KBM-7 (cell line): ENCODE data around the gene AFF1.
"Not testable (repeated sequence)": the region's sequence is repeated elsewhere in the genome, so short reads cannot be mapped to it uniquely, and the experiment has no call there.

Experiments
- DNase-seq: peaks from one replicate; pipeline ENCODE4 v3.0.0-alpha.2; 2015
- in situ Hi-C: fragments of 300-500 bp; cut with MboI; formaldehyde crosslinking; loops from 2 replicates; pipeline ENCODE4 v1.14.3; 2020; ENCODE audit warnings: low sequenced_read_pairs, low pct_unique_long_range_greater_than_20kb, mixed read lengths

AFF1 gene

GRCh38 chr4:86970447-86971354 lies 35.9 kb downstream of the AFF1 start:
- in situ Hi-C loops = no loop called here
- DNase-seq = no peak

- no peak for DNase-seq
- in situ Hi-C loops = no loop called here
These were observed 36.5 kb downstream of the AFF1 start for GRCh38 chr4:86971355-86971683.

DNA sequence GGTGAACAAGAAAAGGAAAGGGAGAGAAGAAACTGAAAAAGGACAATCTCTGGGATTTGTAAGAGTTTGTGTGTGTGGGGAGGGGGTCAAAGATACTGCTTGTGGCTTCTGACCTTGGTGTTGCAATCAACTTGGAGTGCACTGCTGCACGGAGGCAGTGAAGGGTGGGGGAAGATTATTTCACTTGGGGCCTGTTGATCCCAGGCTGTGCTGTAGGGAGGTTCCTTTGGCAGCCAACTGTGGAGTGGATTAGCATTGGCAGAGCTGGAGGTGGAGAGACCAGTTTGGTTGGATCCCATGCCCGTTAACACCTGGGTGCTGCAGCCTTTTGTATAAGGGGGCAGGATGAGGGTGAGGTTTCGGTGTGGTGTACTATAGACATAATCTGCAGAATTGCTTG lies 38.2 kb downstream of the AFF1 start:
- peak; percentile 68 for DNase-seq
- in situ Hi-C loops = no loop called here

DNA sequence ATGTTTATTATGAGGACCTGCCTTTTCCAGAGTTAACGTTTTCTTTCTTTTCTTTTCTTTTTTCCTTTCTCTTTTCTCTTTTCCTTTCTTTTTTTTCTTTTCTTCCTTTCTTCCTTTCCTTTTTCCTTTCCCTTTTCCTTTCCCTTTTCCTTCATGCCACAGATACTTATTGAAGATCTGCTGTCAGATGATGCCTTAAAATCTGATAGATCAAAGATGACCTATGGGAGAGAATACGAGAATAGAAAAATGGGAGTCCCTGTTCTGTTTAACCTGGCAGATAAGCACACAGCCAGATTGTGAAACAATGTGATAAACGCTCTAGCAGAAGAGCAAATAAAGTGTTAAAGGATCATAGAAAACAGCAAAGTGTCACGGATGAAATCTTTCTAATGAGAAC lies 38.9 kb downstream of the AFF1 start:
- DNase-seq = no peak
- in situ Hi-C loops = no loop called here

GRCh38 chr4:86974551-86974994 lies 39.8 kb downstream of the AFF1 start:
- in situ Hi-C loops = no loop called here
- no peak for DNase-seq

GRCh38 chr4:86975927-86976326 lies 41.1 kb downstream of the AFF1 start:
- in situ Hi-C loops = no loop called here
- no peak for DNase-seq

- in situ Hi-C loops = no loop called here
- no peak for DNase-seq
These were observed 42.1 kb downstream of the AFF1 start for GRCh38 chr4:86976801-86977485.

DNA sequence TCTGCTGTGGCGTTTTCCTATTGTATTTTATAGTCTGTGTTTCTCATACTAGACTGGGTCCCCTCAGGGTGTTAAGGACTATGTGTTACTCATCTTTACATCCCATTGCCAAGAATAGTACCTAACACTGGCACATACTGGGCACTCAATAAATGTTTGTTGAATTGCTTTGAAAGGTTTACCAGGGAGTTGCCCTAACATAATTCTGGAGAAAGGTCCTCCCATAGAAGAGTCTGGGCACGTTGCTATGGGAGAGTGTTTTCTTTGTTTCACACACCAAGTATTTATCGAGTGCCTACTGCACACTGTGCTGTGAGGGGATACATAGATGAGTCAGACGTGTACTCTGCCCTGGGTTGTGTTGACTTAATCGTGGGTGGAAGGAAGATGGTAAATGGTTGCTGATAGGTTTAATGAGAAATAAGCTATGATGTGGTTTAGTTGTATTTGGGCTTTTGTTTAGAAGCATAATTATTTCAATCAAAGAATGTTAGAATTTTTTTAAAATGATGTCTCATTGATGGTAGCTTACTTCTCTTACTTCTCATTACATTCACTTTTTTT lies 42.9 kb downstream of the AFF1 start:
- DNase-seq = no peak
- in situ Hi-C loops = no loop called here

- no peak for DNase-seq
- in situ Hi-C loops = no loop called here
These were observed 43.9 kb downstream of the AFF1 start for GRCh38 chr4:86978709-86979108.

GRCh38 chr4:86980230-86980629 lies 45.4 kb downstream of the AFF1 start:
- in situ Hi-C loops = no loop called here
- DNase-seq = no peak

DNA sequence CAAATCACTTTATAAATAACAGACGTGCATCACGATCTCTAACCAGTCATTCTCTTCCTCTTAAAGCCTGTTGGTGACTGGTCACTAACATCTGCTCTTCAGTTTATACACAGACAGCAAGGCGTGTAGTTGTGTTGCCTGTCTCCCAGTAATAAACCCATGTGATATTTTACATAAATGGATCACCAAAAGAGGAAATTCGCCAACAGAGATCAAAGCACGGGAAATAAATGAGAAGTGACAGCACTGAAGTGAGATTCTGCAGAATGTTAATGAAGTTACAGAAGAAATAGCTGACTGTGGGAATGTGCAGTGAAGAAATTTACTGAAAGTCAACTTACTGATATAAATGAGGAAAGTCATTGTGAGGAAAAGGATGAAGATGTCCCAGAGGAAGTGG lies 47.0 kb downstream of the AFF1 start:
- peak; percentile 76 for DNase-seq
- in situ Hi-C loops = no loop called here

DNA sequence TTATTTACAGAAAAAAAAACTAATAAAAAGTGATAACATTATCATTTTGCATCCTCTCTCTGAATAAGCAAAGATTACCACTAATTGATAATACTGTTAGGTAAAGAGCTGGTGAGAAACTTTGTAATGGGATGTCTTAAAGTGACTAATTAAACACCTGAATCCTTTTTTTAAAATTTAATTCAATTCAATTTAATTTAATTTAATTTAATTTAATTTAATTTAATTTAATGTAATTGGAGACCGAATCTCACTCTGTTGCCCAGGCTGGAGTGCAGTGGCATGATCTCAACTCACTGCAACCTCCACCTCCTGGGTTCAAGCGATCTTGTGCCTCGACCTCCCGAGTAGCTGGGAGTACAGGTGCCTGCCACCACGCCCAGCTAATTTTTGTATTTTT lies 51.0 kb downstream of the AFF1 start:
- in situ Hi-C loops, DNase-seq: not testable (repeated sequence)

- DNase-seq, in situ Hi-C loops: not testable (repeated sequence)
These were observed 54.8 kb downstream of the AFF1 start for GRCh38 chr4:86989658-86990057.

GRCh38 chr4:86990510-86990909 lies 55.7 kb downstream of the AFF1 start:
- in situ Hi-C loops = no loop called here
- no peak for DNase-seq

DNA sequence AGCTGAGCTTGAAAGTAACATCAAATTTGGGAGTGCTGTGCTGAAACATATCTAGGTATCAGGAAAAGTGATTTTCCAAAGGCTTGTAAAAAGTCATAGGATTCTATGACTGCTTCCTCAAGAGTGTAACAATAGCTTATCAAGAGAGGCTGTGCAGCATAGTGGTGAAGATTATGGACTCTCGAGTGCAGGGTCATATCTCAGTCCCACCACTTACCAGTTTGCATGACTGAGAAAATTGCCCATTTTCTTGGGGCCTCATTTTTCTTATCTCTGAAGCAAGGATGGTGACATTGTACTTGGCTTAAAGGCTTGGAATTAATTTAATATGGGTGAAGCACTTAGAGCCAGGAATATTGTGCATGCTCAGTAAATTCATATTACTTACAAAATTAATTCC lies 57.2 kb downstream of the AFF1 start:
- in situ Hi-C loops = no loop called here
- no peak for DNase-seq

GRCh38 chr4:86993909-86994681 lies 59.3 kb downstream of the AFF1 start:
- in situ Hi-C loops = no loop called here
- no peak for DNase-seq

DNA sequence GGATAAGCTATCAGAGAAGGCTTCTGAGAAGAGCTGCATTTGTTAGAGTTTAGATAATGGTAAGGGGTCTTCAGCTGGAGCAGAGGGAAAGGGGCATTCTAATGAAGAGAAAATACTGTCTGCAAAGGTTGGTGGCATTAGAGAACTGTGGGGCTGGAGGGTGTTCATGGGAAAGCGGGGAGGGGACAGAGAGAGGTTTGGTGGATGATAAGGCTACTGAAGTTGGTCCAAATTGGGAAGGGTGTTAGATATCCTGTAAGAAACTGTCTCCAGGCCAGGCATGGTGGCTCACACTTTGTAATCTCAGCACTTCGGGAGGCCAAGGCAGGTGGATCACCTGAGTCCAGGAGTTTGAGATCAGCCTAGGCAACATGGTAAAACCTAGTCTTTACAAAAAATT lies 59.9 kb downstream of the AFF1 start:
- DNase-seq = no peak
- in situ Hi-C loops = no loop called here

GRCh38 chr4:86996510-86996909 lies 61.7 kb downstream of the AFF1 start:
- DNase-seq, in situ Hi-C loops: not testable (repeated sequence)

GRCh38 chr4:86999136-86999643 lies 64.4 kb downstream of the AFF1 start:
- in situ Hi-C loops = no loop called here

More at GRCh38 chr4:86999136-86999643, 64.4 kb downstream of the AFF1 start:
- no peak for DNase-seq
